GM21423 (cell line): ENCODE data around the gene NEU2.
"Not testable (repeated sequence)": the region's sequence is repeated elsewhere in the genome, so short reads cannot be mapped to it uniquely, and the experiment has no call there.

Experiments
- ATAC-seq: cut with Tn5 transposase; IDR thresholded peaks from one replicate; pipeline ENCODE4 v1.9.1; 2021; ENCODE audit warnings: mild to moderate bottlenecking, moderate library complexity; ENCODE audit not compliant: unreplicated experiment

Gene NEU2

DNA sequence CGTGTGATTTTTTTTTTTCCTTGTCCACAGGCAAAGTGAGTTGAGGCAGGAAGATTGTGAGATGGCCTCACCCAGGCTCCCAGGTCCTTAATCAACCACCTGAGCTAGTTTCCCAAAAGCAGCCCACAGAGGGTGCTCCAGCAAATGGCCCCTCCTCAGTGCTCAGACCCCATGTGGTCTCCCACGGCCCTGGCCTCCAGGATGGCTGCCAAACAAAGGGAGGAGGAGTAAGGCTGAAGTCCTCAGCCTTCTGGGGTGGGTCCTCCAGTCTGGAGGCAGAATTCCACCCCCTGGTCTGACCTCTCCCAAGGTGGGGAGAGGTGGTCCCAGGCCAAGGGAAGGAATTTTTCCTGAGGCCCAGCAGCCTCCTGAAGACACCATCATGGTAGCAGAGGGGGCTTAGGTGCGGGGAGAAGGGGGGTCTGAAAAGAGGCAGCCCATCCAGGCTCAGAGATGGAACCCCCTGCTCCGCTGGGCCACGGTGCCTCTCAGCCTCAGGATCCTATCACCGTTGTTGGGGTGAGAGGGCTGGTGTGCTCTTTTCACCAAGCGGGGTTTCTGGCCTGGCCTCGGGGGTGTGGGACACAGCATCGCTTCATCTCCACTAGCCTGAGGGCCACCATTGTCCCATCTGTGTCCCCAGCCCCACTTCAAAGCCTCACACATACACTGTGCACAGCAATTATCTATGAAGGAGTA is 21.8 kb upstream of the NEU2 start:
- ATAC-seq, result no peak

DNA sequence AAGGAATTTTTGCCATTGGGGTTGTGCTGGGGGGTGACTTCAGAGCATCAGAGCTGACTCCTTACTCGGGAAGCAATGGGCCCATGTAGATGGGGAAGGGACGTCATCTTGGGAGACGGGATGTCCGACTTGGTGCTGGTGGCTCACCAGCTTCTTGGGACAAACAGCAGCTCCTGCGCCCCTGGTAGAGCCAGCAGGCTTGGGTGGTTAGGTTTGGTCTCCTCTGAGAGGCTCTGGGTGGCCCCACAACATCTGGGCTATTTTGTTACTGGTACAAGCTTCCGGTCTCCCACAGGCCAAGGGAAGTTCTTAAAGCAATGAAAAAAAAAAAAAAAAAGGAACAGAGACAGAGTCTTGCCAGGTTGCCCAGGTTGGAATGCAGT is 21.2 kb upstream of the NEU2 start:
- no peak for ATAC-seq

DNA sequence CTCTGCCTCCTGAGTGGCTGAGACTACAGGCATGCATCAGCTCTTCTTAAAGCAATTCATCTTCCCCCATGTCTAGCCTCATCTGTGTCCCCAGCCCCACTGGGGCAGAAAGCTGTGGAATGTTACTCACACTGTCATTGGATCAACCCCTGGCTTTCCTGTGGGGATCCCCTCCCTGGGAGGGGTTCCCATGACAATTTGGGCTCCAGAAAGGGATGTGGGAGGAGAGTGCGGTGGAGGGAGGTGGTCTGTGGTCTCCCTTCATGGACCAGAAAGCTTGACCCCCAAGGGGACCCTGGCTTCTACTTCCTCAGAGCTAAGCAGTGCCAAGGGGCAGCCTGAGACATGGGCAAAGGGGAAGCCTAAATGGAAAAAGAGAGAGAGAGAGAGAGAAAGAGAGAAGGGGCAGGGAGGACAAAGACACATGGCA is 20.8 kb upstream of the NEU2 start:
- no peak for ATAC-seq

DNA sequence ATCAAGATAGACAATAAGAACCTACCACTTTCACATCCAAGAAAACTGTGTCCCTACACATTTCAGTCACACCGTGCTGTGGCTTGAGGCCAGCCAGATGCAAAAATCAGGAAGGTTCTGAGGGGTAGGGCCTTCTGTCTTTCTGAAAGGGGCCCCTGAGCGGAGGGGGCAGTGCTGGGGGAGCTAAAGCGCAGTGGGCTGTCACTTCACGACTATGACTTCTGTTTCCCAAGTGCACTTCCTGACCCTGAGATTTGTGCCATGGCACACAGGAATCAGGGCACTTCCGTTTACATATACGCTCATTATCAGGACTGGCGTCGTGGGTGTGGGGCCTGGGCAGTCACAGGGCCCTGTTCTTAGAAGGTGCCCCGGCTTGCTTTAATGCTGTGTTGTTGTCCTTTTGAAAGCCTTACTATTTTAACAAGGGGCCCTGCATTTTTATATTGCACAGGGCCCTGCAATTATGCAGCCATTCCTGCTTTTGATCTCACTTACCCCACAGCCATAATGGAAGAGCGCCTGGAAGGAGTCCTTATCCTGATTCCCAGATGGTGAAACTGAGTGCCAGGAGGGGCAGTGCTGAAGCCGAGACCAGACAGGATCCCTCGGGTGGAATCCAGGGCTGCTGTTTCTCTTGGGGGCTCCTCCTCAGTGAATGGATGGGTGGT is 20.0 kb upstream of the NEU2 start:
- no peak for ATAC-seq

DNA sequence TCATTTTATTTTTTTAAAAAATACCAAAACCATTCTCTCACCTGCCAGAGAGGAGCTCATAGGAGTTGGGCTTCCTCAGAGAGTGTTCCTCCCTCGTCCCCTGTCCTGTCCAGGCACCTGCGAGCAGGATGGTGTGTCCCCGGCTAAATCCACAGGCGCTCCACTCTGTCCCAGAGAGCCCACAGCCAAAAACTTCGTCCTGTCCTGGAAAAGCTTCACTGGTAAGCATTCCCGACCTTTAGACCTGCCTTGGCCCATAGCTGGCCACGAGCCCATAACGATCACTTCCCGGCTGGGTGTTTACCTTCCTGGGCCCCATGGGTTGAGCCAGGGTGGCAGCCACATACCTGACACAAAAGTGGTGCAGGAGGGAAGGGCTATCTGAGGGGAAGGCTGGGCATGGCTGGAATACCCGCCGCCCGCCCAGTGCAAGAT is 19.4 kb upstream of the NEU2 start, which contains the start of gene NGEF:
Gene NGEF, minus strand, starts transcription at position 230 of the 435 bp plus-strand sequence. CDS start 38,366 bp downstream, outside the sequence.
- ATAC-seq, result no peak

DNA sequence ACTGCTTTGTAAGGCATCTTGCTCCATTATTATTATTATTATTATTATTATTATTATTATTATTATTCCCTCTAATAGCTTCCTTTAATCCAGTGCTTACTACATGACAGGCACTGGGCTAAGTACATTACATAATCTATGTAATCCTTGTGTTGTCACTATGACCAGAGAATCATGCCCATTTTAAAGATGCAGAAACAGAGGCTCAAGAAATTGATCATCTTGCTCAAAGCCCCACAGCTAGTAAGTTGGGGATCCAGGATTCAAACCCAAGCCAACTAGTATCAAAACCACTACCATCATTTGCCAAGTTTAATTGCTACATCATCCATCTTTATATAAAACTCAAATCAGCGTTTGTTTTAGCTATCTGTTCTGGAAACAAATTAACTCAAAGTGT is 18.8 kb upstream of the NEU2 start:
- ATAC-seq, result no peak

DNA sequence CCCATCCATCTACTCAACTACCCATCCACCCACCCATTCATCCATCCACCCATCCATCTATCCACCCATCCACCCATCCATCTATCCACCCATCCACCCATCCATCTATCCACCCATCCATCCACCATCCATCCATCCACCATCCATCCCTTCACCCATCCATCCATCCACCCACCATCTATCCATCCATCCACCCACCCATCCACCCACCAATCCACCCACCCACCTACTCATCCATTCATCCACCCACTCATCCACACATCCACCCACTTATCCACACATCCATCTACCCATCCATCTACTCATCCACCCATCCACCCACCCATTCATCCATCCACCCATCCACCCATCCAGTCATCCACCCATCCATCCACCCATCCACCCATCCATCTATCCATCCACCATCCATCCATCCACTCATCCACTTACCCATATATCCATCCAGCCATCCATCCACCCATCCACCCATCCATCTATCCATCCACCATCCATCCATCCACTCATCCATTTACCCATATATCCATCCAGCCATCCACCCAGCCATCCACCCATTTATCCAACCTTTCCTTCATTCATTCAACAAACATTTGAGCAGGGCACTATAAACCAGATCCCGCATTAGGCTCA is 17.3 kb upstream of the NEU2 start:
- ATAC-seq, result no peak

DNA sequence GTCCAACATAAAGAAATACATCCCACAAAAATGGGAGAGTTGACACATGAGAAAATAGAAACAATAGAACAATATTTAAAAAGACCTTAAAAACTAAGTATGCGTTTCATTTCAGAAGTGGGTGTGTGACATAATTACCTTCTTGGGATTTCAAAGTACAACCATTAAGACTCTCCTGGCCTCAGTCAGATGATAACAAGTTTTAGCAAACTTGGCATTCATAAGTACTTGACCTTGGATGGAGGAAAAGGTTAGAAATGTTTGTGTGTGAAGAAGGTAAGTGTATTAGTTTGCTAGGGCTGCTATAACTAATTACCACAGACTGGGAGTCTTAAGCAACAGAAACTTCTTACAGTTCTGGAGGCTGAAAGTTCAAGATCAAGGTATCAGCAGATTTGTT is 14.5 kb upstream of the NEU2 start:
- ATAC-seq, result no peak

DNA sequence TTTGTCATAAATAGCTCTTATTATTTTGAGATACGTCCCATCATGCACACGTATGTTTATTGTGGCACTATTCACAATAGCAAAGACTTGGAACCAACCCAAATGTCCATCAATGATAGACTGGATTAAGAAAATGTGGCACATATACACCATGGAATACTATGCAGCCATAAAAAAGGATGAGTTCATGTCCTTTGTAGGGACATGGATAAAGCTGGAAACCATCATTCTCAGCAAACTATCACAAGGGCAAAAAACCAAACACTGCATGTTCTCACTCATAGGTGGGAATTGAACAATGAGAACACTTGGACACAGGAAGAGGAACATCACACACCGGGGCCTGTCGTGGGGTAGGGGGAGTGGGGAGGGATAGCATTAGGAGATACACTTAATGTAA is 12.9 kb upstream of the NEU2 start:
- not testable (repeated sequence) for ATAC-seq

DNA sequence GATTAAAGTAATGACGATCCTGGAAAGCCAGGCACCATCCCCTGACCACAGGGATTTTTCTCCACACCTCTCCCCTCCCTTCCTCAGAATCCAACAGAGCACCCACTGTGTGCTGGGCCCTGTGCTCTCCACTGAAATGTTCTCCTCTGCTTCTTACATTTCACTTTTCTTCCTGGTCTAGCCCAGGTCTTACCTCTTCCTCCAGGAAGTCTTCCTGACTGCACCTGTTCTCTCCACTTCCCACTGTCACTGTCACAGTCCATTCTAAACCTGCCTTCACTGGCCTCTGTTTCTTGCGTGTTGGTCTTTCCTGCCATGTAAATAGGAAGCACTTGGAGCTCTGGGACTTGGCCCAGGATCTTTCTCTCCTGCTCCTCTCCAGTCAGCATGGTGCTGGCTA is 12.0 kb upstream of the NEU2 start:
- no peak for ATAC-seq

DNA sequence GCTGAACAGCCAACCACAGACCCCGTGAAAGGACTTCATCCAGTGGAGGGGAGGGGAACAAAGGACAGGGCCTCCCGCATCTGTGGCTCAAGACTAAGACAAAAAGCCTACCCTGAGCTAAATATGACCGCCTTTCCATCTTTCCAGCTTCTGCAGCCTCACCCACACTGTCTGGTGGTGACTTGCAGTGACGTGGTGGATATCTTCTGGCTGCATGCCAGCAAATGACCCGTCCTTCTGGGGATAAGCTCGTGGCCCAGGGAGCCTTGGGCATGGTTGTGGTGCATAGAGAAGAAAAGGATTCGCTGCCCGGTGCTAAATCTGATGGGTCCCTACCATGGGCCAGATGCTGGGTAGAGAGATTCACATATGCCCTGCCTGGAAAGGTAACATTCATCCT is 10.7 kb upstream of the NEU2 start:
- ATAC-seq, result no peak

DNA sequence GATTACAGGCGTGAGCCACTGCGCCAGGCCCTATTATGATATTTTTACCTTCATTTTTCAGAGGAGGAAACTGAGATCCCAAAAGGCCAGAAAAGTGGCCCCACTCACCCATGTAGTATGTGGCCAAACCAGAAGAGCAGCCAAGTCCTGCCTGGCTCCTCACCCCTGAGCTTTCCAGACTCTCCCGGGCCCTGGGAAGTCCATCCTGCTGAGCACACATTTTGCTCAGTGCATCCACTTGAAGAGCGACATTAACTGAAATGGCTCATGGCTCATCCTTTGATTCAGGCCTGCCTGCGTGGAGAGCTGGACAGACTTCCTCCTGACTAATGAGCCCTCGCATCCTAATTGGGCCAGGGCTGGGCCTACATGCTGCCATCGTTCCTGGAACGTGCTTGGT is 9.9 kb upstream of the NEU2 start:
- ATAC-seq, result no peak

DNA sequence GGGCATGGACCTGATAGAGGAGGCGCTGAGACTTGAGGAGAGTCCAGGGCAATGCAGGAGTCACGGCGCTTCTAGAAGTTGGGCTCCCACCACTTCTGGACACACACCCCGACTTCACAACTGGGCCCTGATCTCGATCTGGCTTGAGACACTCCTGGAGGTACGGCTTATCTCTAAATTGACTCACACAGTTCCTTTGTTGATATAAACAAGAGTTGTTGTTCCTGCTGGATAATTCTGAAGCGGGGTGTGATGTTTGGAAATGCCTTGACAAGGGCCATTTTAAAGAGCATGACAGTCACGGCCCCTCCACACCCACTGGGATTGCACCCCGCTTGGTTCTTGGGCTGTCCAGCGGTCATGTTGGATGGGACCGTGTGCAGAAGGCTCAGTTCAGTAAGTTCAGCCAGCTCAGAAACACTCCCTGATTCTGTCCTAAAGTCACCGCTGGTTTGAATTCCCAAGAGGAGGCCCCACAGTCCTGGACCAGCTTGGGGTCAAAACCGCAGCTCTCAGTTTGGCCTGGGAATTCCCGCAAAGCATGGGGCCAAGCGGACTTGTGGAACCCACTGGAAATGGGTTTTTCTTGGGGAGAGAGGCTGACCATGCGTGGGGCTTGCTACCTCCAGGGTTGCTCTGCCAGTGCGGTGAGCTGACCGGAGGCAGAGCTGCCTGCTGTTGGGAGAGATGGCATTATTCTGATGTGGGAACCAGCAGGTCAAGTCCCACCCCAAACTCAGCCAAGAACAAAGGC is 9.3 kb upstream of the NEU2 start:
- ATAC-seq, result no peak

DNA sequence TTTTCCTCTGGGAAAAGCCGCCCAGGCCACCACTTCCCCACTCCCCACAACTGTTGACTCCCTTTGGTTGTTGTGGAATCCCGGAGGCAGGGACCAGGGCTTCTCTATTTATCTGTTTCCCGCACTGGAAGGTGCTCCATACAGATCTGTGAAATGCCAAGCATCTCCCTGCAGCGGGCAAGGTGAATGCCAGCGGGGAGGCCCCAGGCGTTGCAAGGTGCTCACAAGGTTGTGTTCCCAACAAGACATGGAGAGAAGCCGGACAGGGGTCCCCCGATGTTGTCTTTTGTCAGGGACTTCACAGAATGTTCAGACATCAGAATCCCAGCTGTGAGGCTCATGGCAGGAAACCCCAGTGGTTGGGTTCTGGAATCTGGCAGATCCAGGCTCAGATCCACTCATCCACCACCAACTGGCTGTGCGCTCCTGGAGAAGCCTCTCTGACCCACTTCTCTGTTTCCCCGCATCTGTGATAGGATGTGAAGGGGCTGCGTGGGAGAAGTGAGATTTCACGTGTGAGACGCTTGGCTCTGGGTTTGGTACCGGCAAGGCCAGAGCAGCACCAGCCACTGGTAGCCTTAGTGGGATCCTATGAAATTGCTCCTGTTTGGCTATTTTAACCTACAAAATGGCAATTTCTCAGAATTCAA is 8.6 kb upstream of the NEU2 start:
- no peak for ATAC-seq

DNA sequence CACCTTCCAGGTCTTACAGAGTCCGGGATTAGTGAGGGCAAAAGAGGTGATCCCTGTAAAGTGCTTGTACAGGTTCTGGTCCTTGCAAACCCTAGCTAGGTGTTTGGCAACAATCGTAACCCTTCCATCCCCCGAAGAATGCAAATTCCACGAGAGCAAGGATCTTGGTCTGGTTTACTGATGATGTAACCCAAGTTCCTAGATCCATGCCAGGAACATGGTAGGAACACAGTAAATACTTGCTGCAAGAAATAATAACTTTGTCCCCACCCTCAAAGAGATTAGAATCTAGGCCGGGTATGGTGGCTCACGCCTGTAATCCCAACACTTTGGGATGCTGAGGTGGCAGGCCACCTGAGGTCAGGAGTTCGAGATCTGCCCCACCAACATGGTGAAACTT is 6.8 kb upstream of the NEU2 start:
- no peak for ATAC-seq

DNA sequence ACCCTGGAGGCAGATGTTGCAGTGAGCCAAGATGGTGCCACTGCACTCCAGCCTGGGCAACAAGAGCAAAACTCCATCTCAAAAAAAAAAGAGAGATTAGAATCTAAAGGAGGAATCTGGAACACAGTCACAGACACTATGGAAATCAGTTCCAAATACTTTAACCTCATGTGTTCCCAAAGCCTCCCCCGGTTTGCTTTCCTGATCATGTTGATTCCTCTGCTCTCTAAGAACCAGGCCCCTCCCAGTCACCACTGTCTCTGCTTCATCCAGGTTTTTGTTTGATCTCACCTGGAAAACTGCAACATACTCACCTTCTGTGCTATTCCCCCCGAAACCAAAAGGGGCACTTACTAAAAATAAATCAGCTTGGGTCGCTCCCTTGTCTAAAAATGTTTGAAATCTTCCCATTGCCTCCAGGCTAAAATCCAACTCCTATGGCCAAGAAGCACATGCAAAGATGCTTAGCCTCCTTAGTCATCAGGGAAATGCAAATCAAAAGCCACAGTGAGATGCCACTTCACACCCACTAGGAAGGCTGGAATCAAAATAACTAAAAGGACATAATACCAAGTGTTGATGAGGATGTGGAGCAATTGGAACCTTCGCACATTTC is 6.2 kb upstream of the NEU2 start:
- ATAC-seq, result no peak

DNA sequence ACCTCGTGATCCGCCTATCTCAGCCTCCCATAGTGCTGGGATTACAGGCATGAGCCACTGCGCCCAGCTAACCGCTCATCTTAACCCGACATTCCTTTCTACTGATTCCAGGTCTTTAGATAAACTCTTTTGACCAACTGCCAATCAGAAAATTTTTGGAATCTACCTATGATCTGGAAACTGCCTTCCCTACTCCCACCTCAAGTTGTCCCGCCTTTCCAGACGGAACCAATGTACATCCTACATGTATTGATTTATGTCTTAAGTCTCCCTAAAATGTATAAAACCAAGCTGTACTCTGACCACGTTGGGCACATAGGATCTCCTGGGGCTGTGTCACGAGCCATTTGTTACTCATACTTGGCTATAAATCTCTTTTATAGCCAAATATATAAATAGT is 3.2 kb upstream of the NEU2 start:
- no peak for ATAC-seq

DNA sequence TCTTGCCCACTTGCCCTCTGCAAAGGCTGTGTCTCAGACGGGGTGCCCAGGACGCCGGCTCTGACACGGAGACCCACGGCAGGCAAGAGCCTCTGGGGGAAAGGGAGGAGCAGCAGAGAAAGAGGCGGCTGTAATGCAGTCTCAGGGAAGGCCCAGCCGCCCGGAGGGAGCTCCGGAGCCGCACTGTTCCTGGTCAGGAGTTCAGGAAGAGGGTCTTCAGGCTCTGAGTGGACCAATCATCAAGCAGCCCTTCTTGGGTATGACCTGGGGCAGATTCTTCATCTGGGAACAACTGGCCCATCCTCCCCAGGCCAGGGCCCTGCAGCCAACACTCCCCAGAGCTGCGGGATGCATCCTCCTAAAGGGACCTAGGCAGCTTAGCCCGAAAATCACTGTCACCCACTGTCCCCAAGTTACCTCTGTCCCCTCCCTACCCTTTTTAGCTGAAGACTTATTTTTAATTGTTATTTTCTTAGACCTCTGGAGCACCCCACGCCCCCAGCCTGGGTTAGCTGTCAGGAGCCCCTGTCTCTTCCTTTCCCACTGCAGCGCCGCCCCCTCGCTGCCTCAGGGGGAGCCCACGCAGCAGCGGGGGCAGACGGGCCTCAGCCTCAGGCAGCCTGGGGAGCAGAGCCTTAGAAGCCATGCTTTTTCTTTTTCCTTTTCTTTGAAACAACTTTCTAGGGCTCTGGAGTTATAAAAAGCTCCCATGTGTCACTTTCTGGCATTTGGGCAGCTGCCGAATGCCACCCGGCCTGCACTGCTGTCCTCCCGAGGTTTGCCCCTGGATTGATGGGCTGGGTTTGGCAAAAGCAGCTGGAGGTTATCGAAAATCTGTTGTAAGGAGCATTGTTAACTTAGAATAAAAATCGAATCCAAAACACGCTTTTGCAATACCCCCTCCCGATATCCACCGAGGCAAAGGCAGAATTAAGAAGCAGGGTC is 644 bp upstream of the NEU2 start:
- no peak for ATAC-seq

DNA sequence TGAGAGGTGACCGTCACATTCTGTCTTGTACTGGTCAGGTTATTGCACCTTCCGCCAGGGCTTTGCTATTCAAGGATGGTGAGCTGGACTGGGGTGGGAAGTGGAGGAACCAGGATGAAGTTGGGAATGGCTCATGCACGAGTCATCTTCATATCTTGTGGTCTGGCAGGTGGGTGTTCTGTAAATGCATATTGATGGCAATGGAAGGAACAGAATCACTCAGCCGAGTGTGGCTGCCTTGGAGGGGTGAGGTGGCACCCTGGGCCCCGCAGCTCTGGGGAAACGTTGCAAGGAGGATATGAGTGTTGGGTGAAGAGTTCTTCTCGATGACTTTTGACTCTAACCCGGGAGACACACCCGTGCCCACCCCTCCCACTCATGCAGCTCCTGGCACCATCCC is 1.2 kb downstream of the NEU2 start:
- ATAC-seq, result no peak
